ENCODE results near the gene ZNF768. TPM values are rescaled to one million over a fixed set of nuclear protein-coding genes. Genes with fewer than 3 reads are reported as not detected.
A peak's percentile ranks its signal among the peaks of the same experiment; 100 is the strongest.

Gene ZNF768
- total RNA-seq, 1 donor from 2014 or later, result 15.5 TPM

DNA sequence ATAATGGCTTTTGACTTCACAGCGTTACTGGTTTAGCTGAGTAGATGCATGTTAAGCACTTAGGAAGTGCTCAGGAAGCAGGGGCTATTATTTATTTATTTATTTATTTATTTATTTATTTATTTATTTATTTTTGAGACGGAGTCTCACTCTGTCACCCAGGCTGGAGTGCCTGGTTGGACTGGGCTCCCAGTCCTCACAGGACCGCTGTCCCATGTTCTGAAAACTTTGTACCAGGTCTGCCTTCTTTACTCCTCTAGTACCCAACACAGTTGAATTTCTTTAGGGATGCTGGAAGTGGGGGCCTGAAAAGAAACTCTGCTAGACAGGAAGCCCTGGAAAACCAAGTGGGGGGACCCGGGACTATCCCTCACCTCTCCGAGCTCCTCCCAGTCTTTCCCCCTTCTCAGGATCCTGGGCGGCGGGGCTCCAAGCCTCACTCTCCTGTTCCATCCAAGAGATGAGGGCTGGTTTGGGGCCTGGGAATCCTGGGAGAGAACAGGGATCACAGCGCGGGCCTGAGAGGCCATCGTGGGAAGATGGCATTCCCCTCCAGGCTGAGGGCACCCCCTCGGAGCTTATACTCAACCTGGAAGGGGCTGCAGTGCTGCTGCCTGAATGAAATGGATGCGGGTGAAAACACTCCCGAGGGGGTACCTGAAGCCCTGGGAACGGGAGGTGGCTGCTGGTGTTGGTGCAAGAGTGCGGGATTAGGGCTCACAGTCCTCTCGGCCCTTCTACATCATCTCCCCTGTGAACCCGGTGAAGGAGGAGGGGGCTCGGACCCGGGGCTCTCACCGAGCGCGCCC lies 44.5 kb upstream of the ZNF768 start:
- no peaks in the 10 kb centered on the region for H3K9me3 Mint-ChIP-seq
- H3F3A ChIP-seq (ENCODE audit: low read depth), result peaks cover 32% of the 10 kb centered on the region
- TF ChIP-seq, protein P1, sequence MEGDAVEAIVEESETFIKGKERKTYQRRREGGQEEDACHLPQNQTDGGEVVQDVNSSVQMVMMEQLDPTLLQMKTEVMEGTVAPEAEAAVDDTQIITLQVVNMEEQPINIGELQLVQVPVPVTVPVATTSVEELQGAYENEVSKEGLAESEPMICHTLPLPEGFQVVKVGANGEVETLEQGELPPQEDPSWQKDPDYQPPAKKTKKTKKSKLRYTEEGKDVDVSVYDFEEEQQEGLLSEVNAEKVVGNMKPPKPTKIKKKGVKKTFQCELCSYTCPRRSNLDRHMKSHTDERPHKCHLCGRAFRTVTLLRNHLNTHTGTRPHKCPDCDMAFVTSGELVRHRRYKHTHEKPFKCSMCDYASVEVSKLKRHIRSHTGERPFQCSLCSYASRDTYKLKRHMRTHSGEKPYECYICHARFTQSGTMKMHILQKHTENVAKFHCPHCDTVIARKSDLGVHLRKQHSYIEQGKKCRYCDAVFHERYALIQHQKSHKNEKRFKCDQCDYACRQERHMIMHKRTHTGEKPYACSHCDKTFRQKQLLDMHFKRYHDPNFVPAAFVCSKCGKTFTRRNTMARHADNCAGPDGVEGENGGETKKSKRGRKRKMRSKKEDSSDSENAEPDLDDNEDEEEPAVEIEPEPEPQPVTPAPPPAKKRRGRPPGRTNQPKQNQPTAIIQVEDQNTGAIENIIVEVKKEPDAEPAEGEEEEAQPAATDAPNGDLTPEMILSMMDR (IDR thresholded peaks at IDR 0.05), result no peak
- TF ChIP-seq EZH2phosphoT487 (IDR thresholded peaks at IDR 0.05) (no peak), EZH2 (IDR thresholded peaks at IDR 0.05) (no peak)

DNA sequence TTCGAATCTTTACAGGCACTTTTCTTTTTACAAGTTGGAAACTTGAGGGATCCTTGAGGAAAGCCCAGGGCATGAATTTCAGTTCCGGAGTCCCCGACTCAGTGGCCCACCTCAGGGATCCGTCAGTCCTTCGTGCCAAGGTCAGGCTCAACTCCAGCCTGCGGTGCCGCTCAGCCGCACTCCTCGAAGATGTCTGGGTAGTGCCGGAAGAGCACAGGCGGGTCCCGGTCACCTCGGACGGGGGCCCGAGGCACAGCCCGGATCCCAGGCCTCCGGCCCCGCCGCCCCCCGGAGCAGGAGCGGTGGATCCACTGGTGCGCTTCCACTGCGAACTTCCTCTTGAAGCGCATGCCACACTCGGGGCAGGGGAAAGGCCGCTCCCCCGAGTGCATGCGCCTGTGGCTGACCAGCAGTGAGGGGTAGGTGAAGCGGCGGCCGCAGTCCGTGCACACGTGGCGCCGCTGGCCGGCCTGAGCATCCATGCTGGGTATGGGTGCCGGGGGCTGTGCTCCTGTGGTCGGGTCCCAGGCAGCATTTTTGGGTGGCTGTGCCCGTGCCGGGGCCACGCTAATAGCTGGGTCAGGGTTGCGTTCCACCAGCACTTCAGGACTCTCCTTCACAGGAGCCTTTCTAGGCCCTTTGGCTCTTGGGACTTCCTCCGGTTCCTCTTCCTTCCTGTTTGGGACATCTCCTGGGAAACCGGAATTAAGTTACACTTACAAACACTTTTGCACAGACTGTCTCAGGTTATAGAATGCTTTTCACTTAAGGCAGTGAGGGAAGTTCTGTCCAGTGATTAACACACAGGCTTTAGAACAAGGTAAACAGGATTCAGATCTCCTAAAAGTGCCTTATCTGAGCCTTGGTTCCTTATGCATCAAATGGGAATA lies 43.6 kb upstream of the ZNF768 start:
- H3K79me2 ChIP-seq (ENCODE audit: low read depth), result no peaks in the 10 kb centered on the region
- peak overlapping the region; percentile 95 for H3K4me3 Mint-ChIP-seq
- no peaks in the 10 kb centered on the region for H3K36me3 Mint-ChIP-seq
- peaks cover 10% of the 10 kb centered on the region for H3K4me1 ChIP-seq
- no peaks in the 10 kb centered on the region for H3K9me3 Mint-ChIP-seq
- TF ChIP-seq EZH2phosphoT487 (IDR thresholded peaks at IDR 0.05) (no peak), EZH2 (IDR thresholded peaks at IDR 0.05) (no peak)
- TF ChIP-seq, protein P1 (IDR thresholded peaks at IDR 0.05), result no peak
- DNase-seq (ENCODE audit: low spot score), result no peak
- peak overlapping the region; percentile 93 for H3K4me2 ChIP-seq
- no peak overlapping the region for H3K27ac ChIP-seq
- H3K9me3 ChIP-seq (ENCODE audit: low read depth), result no peaks in the 10 kb centered on the region
- H4K20me1 ChIP-seq (ENCODE audit: low read depth), result peaks cover 3% of the 10 kb centered on the region
- no peak overlapping the region for H3K4me3 ChIP-seq
- no peaks in the 10 kb centered on the region for H3K36me3 ChIP-seq
- no peak overlapping the region for H3K9ac ChIP-seq
- peaks cover 17% of the 10 kb centered on the region for H3K4me1 Mint-ChIP-seq
- peaks cover 9% of the 10 kb centered on the region for H3K27me3 Mint-ChIP-seq (ENCODE audit: insufficient read depth, low read depth)
- H3K27me3 ChIP-seq, result no peaks in the 10 kb centered on the region
- peaks cover 32% of the 10 kb centered on the region for H3F3A ChIP-seq (ENCODE audit: low read depth)
- H2AFZ ChIP-seq (replicated peaks), result no peak overlapping the region
- H3K27ac Mint-ChIP-seq, result no peak overlapping the region

More for the DNA sequence above, 44.5 kb upstream of the ZNF768 start:
- Histone ChIP-seq H3K4me2 (peak overlapping the region; percentile 93), H3K36me3 (no peaks in the 10 kb centered on the region), H4K20me1 (ENCODE audit: low read depth) (peaks cover 3% of the 10 kb centered on the region), H3K79me2 (ENCODE audit: low read depth) (no peaks in the 10 kb centered on the region), H3K4me3 (peak overlapping the region; percentile 72), H3K9ac (peak overlapping the region; percentile 53), H2AFZ (replicated peaks) (peak overlapping the region; percentile 90), H3K27ac (no peak overlapping the region), H3K4me1 (peaks cover 10% of the 10 kb centered on the region), H3K9me3 (ENCODE audit: low read depth) (no peaks in the 10 kb centered on the region), H3K27me3 (no peaks in the 10 kb centered on the region)
- Mint-ChIP-seq H3K27ac (peak overlapping the region; percentile 98), H3K27me3 (ENCODE audit: insufficient read depth, low read depth) (peaks cover 9% of the 10 kb centered on the region), H3K36me3 (no peaks in the 10 kb centered on the region), H3K4me3 (peak overlapping the region; percentile 95), H3K4me1 (peaks cover 17% of the 10 kb centered on the region)
- peak; percentile 57 for DNase-seq (ENCODE audit: low spot score)

DNA sequence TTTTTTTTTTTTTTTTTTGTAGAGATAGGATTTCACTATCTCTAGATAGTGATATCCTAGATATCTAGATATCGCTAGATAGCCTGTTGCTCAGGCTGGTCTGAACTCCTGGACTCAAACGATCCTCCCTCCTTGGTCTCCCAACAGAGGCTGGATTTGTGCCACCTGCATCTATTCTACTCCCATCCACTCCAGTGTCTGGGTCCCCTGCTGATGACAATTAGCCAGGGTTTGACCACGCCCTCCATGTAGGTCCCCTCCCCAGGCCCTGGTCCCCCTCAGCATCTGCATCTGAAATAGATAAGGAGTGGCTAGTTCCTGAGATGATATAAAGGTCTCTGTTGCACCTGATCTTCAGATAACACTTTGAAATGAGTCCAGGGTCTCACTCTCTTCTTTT lies 42.9 kb upstream of the ZNF768 start:
- Histone ChIP-seq H3K36me3 (no peaks in the 10 kb centered on the region), H3K9me3 (ENCODE audit: low read depth) (no peaks in the 10 kb centered on the region), H3K79me2 (ENCODE audit: low read depth) (no peaks in the 10 kb centered on the region), H3K27ac (no peak overlapping the region), H3K27me3 (no peaks in the 10 kb centered on the region), H2AFZ (replicated peaks) (no peak overlapping the region), H3K4me3 (no peak overlapping the region), H3K9ac (no peak overlapping the region), H3K4me1 (peaks cover 10% of the 10 kb centered on the region), H3K4me2 (no peak overlapping the region), H3F3A (ENCODE audit: low read depth) (peaks cover 32% of the 10 kb centered on the region), H4K20me1 (ENCODE audit: low read depth) (peaks cover 3% of the 10 kb centered on the region)
- Mint-ChIP-seq H3K27ac (no peak overlapping the region), H3K27me3 (ENCODE audit: insufficient read depth, low read depth) (peaks cover 9% of the 10 kb centered on the region), H3K9me3 (no peaks in the 10 kb centered on the region), H3K4me1 (peaks cover 17% of the 10 kb centered on the region), H3K4me3 (no peak overlapping the region), H3K36me3 (no peaks in the 10 kb centered on the region)
- no peak for TF ChIP-seq EZH2 (IDR thresholded peaks at IDR 0.05)
- no peak for TF ChIP-seq EZH2phosphoT487 (IDR thresholded peaks at IDR 0.05)
- TF ChIP-seq, protein P1 (IDR thresholded peaks at IDR 0.05), result no peak
- no peak for DNase-seq (ENCODE audit: low spot score)

Data from neural progenitor cell (in vitro differentiated cells).